ENCODE results near the gene ELANE.
"Not testable (repeated sequence)": the region's sequence is repeated elsewhere in the genome, so short reads cannot be mapped to it uniquely, and the experiment has no call there.

Gene ELANE

DNA sequence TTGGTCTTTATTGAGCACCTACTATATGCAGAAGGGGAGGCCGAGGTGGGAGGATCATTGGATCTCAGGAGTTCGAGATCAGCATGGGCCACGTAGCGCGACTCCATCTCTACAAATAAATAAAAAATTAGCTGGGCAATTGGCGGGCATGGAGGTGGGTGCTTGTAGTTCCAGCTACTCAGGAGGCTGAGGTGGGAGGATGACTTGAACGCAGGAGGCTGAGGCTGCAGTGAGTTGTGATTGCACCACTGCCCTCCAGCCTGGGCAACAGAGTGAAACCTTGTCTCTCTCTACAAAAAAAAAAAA lies 11.2 kb downstream of the ELANE start:
- DNase-seq, result no peak

GRCh38 chr19:866769-867300 lies 14.7 kb downstream of the ELANE start:
- no peak for DNase-seq

GRCh38 chr19:867301-867793 lies 15.2 kb downstream of the ELANE start:
- no peak for DNase-seq

DNA sequence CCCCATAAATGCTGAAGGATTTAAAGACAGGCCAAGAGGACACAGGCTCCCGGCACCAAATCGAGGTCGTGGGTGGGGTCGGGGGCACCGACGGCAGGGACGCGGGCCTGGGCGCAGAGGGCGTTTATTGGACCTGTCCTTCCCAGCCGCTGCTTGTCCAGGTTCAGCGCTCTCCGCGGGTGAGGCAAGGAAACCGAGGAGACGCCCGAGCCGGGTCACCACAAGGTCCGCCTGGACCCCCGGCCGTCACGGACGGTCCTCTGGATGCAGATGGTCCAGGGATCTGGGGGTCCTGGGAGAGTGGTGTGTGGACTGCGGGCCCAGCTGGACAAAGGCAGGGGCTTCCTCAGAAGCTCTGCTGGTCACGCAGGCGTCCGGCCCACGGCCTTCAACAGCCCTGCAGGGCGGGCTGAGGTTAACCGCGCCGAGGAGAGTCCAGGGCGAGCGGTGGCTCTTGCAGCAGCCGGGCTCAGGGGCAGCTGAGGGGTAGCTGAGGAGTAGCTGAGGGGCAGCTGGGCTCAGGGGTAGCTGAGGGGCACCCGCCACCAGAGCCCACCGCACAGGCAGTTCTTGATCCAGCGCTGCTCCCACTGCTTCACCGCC lies 15.9 kb downstream of the ELANE start:
- DNase-seq, result no peak

DNA sequence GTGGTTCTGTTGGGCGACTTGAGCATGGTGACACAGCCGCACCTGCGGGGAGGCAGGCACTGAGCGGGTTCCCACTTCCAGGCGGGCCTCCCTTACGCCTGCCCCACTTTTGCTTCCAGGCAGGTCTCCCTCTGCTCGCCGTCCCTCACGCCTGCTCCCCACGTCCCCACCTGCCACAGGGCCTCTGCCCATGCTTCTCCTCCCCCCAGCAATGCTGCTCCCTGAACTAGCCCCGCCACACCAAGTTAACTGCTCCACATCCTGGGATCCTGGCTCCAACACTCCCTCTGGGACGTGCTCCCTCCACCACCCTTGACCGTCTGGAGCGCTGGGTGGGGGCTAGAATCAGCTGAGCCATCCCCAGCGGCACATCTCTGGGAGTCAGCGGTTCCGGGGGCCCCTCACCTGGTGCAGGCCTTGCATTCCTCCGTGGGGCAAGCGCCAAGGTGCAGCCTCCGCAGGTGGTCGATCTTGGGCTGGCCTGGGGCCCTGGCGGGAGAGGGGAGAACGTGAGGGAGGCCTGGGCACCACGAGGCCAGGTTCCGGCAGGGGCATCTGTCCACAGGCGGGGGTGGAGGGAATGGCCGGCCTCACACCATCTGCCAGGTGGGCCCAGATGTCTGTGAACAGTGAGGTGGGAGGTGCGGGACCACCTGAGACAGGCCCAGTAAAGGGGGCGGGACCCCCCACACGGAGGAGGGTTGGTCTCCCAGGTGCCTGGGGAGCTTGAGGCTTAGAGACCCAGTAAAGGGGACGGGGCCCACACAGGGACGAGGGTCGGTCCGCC lies 16.5 kb downstream of the ELANE start:
- no peak for DNase-seq

- DNase-seq, result no peak
Measured at GRCh38 chr19:869245-870177, 17.4 kb downstream of the ELANE start.

DNA sequence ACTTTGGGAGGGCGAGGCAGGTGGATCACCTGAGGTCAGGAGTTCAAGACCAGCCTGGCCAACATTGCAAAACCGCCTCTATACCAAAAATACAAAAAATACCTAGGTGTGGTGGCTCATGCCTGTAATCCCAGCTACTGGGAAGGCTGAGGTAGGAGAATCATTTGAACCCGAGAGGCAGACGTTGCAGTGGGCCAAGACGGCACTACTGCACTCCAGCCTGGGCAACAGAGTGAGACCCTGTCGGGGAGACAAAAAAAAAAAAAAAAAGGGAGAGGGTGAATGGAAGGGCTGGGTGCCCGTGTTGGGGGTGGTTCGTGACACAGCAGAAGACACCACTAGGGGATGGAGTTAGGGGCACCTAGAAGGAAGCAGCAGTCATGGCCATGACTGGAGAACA lies 18.2 kb downstream of the ELANE start:
- DNase-seq, result no peak

GRCh38 chr19:870963-871401 lies 18.9 kb downstream of the ELANE start:
- DNase-seq, result no peak

DNA sequence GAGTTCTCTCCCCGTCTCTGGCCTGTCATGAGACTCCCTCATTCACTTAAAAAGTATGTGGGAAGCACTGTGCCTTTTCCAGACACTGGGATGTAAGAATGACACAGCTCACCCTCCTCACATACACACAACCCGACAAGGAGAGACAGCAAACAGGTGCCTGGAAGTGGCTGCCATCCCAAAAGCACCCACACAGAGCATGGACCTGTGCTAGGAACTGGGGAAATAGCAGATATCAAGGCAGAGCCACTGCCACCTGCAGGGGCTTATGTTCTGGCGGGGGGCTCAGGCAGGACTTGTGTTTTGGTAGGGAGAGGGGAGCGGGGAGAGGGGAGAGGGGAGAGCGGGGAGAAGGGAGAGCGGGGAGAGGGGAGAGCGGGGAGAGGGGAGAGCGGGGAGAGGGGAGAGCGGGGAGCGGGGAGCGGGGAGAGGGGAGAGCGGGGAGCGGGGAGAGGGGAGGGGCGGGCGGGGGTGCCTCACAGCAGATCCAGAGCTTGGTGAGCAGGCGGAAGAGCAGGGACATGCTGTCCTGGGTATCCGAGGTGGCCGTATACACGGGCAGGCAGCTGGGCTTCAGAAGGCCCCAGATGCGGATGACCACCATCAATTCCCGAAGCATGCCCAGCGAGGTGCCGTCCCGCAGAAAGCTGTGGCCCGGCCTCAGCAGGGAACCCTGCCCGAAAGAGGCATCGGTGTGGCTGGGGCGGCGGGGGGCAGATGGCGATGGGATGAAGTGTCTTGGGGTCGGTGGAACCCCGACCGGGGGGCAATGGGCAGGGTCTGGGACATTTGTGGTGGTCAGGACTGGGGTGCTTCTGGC lies 19.6 kb downstream of the ELANE start:
- DNase-seq, result no peak

DNA sequence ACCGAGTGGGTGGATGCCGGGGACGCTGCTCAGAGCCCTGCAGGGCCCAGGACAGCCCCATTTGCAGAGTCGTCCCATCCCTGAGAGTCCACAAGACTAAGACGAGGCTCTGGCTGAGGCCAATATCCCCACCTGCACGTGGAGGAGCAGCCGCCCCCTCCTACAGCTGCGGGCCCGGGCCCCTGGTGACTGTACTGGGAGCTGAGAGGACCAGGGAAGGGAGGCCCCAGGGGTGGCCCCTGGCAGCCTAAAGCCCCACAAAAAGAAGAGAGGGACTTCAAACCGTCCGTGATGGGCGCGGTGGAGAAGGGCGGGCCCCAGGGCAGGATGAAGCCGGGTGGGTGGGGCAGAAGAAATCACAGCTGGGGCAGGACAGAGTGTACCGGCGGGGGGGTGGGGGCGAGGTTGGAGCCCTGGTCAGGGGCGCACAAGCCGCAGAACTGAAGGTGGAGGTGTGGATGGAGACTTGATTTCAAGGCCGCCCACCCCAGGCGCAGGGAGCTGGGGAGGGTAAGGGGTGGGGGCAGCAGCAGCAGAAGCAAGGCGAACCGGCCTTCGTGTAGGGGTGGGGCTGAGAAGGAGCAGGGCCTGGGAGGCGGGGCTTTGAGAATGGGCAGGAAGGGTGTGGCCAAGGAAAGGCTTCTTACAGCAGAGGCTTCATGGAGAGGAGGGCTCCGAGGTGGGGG lies 20.3 kb downstream of the ELANE start:
- DNase-seq, result peak; percentile 66

DNA sequence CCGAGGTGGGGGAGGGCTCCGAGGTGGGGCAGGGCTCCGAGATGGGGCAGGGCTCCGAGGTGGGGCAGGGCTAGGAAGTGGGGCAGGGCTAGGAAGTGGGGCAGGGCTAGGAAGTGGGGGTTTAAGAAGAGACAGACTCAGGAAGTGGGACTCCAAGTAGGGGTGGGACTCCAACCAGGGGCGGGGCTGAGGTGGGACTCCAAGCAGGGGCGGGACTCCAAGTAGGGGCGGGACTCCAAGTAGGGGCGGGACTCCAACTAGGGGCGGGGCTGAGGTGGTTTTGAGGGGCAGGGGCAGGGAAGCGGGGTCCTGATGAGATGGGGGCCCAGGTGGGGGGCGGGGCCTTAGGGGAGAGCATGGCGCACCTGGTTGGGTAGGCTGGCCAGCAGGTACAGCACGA lies 21.0 kb downstream of the ELANE start:
- DNase-seq, result peak; percentile 45

DNA sequence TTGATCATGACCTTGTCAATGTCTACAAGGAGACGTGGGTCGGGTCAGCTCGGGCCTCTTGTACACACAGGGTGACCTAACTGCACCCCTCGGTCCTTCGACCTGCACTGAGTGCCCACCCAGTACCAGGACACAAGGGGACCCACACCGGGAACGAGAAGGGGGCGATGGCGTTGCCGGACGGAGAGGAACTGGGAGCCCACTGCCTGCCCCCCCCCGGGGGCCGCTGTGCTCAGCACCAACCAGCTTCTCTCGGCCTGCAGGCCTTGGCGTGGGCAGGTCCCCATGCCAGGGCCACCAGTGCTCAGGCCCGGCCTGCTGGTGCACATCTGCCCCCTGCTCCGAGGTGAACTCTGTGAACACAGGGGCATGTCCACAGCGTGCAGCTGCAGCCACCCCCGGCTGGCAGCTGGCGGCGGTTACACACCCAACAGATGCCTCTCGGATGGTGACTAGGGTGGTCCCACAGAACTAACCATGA lies 21.5 kb downstream of the ELANE start:
- DNase-seq, result no peak

DNA sequence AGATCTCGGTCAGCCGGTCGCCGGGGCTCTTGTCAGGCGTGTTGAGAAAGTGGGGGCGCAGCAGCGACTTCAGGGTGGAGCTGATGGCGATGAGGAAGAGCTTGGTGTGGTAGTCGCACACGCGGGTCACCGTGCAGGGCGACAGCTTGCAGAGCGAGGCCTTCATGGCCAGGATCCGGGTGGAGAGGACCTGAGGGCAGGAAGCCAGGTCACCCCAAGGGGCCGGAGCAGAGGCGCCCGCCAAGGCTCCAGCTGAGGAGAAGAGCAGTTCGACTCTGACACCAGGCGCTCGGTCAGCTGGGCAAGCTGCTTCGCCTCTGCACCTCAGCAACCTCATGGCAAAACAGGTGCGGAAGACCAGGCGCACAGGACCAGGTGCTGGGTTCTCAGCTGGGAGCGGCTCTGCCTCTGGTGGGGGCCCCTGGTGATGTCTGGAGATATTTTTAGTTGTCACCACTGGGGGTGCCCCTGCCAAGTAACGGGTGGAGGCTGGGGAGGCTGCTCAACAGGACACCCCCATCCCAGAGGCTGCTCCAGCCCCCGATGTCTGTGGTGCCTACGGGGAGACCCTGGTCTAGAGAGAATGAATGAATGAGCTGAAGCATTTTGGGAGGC lies 23.3 kb downstream of the ELANE start:
- no peak for DNase-seq

- no peak for DNase-seq
Measured at GRCh38 chr19:876089-876488, 24.0 kb downstream of the ELANE start.

DNA sequence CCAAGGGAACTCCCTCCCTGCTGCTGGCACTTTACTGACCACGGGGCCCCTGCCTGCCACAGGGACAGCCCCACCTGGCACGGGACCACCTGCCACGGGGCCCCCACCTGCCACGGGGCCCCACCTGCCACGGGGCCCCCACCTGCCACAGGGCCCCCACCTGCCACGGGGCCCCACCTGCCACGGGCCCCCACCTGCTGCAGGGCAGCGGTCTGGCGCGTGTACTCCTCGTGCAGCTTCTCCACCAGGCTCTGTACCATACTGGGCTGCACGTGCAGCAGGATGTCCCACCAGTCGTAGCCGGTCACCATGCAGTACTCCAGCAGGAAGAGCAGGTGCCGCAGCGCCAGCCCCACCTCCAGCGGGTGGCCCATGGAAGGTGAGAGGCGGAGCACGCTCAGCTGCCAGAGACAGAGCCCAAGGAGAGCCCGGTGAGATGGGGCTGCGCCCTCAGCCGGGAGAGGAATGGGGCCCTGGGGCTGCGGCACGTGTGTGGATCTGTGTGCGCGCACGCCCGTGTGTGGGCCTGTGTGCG lies 24.7 kb downstream of the ELANE start:
- no peak for DNase-seq

DNA sequence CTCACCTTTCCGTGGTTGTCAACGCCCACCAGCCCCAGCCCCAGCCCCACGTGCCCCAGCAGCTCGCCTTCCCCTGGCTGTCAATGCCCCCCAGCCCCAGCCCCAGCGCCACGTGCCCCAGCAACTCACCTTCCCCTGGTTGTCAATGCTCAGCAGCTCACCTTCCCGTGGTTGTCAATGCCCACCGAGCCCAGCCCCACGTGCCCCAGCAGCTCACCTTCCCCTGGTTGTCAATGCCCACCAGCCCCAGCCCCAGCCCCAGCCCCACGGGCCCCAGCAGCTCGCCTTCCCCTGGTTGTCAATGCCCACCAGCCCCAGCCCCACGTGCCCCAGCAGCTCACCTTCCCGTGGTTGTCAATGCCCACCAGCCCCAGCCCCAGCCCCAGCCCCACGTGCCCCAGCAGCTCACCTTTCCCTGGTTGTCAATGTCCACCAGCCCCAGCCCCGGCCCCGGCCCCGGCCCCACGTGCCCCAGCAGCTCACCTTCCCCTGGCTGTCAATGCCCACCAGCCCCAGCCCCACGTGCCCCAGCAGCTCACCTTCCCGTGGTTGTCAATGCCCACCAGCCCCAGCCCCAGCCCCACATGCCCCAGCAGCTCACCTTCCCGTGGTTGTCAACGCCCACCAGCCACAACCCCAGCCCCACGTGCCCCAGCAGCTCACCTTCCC lies 26.0 kb downstream of the ELANE start:
- not testable (repeated sequence) for DNase-seq

DNA sequence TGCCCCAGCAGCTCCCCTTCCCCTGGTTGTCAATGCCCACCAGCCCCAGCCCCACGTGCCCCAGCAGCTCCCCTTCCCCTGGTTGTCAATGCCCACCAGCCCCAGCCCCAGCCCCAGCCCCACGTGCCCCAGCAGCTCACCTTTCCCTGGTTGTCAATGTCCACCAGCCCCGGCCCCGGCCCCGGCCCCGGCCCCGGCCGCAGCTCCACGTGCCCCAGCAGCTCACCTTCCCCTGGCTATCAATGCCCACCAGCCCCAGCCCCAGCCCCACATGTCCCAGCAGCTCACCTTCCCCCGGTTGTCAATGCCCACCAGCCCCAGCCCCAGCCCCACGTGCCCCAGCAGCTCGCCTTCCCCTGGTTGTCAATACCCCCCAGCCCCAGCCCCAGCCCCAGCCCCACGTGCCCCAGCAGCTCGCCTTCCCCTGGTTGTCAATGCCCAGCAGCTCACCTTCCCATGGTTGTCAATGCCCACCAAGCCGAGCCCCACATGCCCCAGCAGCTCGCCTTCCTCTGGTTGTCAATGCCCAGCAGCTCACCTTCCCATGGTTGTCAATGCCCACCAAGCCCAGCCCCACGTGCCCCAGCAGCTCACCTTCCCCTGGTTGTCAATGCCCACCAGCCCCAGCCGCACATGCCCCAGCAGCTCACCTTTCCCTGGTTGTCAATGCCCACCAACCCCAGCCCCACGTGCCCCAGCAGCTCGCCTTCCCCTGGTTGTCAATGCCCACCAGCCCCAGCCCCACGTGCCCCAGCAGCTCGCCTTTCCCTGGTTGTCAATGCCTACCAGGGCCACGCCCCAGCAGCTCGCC lies 26.9 kb downstream of the ELANE start:
- DNase-seq, result not testable (repeated sequence)

GRCh38 chr19:879711-880438 lies 27.8 kb downstream of the ELANE start:
- no peak for DNase-seq

All from activated T-cell treated with anti-CD3 and anti-CD28 coated beads for 4 hours (primary cell).